Transverse colon (tissue), 4 donors: ENCODE data around the gene OARD1.

ENCODE experiments used
- EP300 ChIP-seq: sonication (generic); formaldehyde crosslinking; IDR thresholded peaks from one replicate; pipeline ENCODE4 v1.6.1; 2017; ENCODE audit warnings: antibody characterized with exemption, low read depth
- POLR2A ChIP-seq: fragments of 450-650 bp; IDR thresholded peaks from one replicate; pipeline ENCODE4 v1.6.1; 2016; ENCODE audit warnings: antibody characterized with exemption, mild to moderate bottlenecking, moderate library complexity
- POLR2AphosphoS5 ChIP-seq, 3 donors: sonication (generic); formaldehyde crosslinking; IDR thresholded peaks; one replicate each; pipeline ENCODE4 v1.6.1; 2016; ENCODE audit warnings: antibody characterized with exemption in 3 of 3
- TF ChIP-seq, protein P1 (sequence below), 5 experiments: fragments of 200-600 bp in 3 of 5; fragments of 450-650 bp in 2 of 5; sonication (generic) in 3 of 5; IDR thresholded peaks; 1 replicate in 2 of 5; 2 replicates in 3 of 5; pipeline ENCODE4 v1.5.1; 2016 to 2017; ENCODE audit warnings: antibody characterized with exemption in 5 of 5, inconsistent platforms in 3 of 5, mild to moderate bottlenecking in 2 of 5, moderate library complexity in 1 of 5

DNA sequence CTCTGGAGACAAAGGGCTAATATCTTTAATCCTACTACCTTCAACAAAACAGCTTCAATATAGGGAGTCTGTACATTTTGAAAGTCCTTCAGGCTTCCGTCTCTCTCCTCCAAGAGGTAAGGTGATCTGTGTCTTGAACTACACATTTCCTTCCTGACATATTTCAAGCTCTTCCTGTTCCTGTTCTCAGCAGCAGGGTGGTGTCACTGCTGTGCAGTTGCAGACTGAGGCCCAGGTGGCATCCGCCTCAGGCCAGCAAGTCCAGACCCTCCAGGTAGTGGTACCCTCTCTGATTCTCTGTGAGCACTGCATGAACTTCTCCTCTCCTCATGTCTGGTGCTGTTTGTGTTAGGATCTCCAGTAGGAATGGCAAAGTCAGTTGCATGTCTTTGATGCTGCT lies 8.5 kb upstream of the OARD1 start:
- TF ChIP-seq, protein P1, sequence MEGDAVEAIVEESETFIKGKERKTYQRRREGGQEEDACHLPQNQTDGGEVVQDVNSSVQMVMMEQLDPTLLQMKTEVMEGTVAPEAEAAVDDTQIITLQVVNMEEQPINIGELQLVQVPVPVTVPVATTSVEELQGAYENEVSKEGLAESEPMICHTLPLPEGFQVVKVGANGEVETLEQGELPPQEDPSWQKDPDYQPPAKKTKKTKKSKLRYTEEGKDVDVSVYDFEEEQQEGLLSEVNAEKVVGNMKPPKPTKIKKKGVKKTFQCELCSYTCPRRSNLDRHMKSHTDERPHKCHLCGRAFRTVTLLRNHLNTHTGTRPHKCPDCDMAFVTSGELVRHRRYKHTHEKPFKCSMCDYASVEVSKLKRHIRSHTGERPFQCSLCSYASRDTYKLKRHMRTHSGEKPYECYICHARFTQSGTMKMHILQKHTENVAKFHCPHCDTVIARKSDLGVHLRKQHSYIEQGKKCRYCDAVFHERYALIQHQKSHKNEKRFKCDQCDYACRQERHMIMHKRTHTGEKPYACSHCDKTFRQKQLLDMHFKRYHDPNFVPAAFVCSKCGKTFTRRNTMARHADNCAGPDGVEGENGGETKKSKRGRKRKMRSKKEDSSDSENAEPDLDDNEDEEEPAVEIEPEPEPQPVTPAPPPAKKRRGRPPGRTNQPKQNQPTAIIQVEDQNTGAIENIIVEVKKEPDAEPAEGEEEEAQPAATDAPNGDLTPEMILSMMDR (IDR thresholded peaks at IDR 0.05), result no peak
- no peak for TF ChIP-seq EP300
- TF ChIP-seq POLR2A, result no peak
- TF ChIP-seq POLR2AphosphoS5 (IDR thresholded peaks at IDR 0.05), result no peak
